HG02610 (cell line): ENCODE data around the gene LYRM7.
"Not testable (repeated sequence)": the region's sequence is repeated elsewhere in the genome, so short reads cannot be mapped to it uniquely, and the experiment has no call there.

Experiments
- ATAC-seq: cut with Tn5 transposase; IDR thresholded peaks from one replicate; pipeline ENCODE4 v1.9.1; 2021; ENCODE audit warnings: mild to moderate bottlenecking, moderate library complexity; ENCODE audit not compliant: unreplicated experiment

Gene LYRM7

GRCh38 chr5:131218392-131218791, 47.6 kb downstream of the LYRM7 start:
- peak; percentile 81 for ATAC-seq

DNA sequence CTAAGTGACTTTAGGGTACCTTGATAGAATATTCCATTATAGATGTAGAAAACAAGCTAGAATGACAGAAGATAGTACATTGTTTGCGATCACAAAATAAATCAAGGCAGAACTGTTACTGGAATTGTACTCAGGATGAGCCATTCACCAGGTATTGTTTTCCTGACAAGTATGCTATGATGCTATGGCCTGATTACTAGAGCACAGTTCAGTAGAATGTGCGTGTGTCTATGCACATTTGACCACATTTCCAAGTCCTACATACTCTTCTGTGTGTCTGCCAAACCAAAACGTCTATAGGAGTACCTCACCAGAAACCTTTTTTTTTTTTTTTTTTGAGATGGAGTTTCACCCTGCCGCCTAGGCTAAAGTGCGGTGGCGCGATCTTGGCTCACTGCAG, 49.8 kb downstream of the LYRM7 start:
- ATAC-seq: no peak

DNA sequence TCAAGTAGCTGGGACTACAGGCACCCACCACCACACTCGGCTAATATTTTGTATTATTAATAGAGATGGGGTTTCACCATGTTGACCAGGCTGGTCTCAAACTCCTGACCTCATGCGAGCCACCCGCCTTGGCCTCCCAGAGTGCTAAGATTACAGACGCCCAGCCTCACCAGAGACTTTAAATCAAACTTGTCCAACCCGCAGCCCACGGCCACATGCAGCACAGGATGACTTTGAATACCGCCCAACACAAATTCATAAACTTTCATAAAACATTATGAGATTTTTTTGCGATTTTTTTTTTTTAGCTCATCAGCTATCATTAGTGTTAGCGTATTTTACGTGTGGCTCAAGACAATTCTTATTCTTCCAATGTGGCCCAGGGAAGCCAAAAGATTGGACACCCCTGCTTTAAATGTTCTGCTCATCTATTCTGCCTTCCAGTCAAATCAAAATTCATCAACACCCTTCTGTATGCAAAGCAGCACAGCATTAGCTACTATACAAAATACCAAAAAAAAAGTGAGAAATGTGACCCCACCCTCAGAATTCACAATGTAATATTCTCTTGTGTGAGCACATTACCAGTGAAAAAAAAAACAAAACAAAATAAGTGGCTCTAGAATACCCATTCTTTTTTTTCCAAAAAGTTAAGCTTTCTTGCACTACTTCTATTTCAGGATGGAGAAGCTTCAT, 50.4 kb downstream of the LYRM7 start:
- no peak for ATAC-seq

GRCh38 chr5:131221888-131222287, 51.1 kb downstream of the LYRM7 start:
- no peak for ATAC-seq

- ATAC-seq: no peak
Measured at GRCh38 chr5:131222731-131223130, 52.0 kb downstream of the LYRM7 start.

GRCh38 chr5:131223751-131224386, 53.1 kb downstream of the LYRM7 start:
- no peak for ATAC-seq

DNA sequence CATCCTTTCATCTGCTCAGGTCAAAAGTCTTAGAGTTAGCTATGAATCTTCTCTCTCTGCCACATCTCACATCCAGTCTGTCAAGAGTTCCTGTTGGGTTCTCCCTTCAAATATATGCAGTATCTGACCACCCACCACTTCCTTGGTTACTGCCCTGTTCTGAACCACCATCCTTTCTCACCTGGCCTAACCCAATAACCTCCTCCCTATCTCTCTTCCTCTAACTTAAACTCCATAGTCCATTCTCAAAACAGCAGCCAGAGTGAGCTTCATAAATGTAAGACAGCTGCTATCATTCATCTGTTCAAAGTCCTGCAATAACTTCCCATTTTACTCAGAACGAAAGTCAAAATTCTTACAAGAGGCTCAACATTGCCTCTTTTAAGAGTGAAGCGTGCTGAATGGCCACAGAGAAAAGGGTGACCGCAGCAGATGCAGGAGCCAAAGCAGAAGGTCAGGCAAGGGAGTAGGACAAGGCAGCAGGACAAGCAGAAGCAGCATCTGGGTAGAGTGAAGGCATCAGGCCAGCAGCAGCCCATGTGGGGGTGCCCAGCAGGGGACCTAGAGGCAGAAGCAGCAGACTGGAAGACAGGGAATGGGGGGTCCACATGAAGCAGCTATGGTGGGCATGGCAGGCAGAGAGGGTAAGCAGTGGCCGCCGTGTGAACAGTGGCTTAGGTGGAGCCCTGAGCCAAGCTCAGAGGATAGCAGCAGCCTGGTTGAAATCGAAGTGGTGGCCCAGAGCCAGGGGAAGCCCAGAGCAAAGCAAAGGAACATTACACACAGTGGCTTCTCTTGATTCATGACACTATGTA, 53.9 kb downstream of the LYRM7 start:
- peak; percentile 86 for ATAC-seq

DNA sequence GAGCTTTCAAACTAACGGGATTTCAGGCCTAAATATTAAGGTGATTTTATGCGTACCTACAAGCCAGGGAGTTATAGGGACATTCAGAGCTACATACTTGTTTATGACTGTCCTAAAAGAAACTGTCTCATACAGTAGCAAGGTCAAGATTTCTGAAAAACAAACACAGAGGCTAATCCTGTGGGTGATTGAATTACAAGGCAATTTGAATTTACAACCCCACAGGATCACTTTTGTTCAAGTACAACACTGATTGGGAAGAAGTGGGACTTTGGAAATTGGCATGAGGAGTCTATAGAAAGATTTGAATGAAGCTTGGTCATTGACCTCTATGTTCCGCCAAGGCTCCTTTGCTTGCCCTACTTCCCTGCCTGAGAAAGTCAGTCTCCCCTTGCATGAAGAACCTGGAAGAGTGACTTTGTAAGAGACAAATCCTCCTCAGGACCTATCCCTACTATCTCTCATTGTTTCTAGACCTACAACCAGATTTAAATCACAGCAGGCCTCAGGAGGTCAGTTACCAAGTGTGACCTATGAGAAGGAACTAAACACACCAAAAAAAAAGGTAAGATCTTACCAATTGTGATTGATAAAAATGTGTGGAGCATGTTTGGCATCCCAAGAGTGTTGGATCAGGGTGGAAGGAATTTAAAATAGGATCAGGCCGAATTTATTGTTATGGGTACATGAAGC, 54.7 kb downstream of the LYRM7 start:
- no peak for ATAC-seq

- ATAC-seq: no peak
Measured at GRCh38 chr5:131226899-131227298, 56.2 kb downstream of the LYRM7 start.

- no peak for ATAC-seq
Measured at GRCh38 chr5:131228646-131229045, 57.9 kb downstream of the LYRM7 start.

GRCh38 chr5:131229623-131230022, 58.9 kb downstream of the LYRM7 start:
- ATAC-seq: no peak

DNA sequence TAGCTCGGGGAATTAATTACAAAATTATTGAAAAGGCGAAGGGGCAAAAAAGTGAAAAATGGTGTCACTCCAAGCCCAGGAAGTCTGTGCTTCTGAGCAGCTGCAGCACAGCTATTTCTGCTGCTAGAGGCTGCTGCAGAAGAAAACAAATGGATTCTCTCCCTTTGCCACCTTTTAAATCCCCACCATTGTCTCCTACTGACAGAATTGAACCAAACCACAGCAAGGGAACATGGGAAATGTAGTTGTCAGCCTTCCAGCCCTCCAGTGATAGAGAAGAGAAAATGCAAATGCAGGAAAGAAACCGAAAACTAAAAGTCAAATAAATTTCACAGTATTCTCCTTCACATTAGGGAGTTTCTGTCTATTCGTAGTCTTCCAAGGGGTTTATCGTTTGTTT, 59.7 kb downstream of the LYRM7 start:
- no peak for ATAC-seq

DNA sequence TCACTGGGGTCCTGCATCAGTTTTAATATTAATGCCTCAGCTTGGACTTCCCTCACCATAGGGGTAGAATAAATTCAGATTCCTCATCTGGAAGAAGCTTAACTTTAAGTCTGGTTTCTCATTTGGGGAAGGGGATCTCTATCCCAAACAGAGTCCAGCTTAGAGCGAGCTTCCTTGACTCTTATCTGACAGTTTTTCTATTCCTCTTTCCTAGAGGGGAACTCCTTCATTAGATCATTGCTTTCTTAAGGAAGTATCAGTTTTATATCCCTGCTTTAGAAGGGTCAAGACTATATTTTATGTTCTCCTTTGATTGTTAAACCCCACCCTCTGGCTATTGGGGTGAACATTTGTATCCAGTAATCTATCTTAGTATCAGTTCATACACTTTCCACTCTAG, 68.9 kb downstream of the LYRM7 start:
- no peak for ATAC-seq

DNA sequence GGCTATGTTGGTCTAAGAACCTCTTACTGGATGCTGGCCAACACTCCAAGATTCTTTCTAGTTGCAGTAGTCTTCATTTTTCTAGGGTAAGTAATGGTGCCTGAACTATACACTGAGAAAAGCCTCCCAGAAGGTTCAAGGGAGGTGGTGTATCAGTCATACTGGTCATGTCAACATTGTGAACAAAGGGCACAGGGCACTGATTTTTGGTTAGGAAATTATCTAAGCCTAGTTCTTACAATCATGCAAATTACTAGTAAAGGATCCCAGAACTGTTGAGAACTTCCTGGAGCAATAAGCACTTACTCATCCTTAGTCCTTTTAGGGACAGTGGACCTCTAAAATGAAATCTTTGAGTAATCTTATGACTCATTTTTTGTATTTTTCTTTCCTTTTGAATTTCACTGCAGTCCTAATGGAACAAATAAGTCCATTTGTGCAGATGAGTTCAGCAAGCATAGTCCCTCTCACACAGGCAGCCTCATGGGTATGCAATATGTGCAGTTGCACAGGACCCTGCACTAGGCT, 72.0 kb downstream of the LYRM7 start:
- peak; percentile 67 for ATAC-seq

DNA sequence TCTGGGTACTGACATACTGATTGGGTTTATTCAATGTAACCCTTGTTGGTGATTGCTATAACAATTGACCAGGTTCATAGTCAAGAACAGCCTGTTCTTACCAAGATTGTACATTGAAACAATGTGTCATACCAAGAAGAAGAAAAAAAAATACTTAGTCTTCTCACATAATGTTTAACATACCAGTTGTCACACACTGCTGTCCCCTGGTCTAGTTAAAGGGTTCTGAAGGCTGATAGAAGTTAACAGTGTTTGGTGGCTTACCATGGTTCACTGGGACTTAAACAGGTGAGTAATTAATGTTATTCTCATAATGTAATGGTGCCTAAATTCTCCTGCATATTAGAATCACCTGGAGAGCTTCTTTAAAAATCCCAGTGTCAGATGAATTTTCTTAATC, 74.6 kb downstream of the LYRM7 start:
- ATAC-seq: peak; percentile 35

GRCh38 chr5:131245948-131246347, 75.2 kb downstream of the LYRM7 start:
- ATAC-seq: no peak

GRCh38 chr5:131246504-131246903, 75.8 kb downstream of the LYRM7 start:
- ATAC-seq: no peak

DNA sequence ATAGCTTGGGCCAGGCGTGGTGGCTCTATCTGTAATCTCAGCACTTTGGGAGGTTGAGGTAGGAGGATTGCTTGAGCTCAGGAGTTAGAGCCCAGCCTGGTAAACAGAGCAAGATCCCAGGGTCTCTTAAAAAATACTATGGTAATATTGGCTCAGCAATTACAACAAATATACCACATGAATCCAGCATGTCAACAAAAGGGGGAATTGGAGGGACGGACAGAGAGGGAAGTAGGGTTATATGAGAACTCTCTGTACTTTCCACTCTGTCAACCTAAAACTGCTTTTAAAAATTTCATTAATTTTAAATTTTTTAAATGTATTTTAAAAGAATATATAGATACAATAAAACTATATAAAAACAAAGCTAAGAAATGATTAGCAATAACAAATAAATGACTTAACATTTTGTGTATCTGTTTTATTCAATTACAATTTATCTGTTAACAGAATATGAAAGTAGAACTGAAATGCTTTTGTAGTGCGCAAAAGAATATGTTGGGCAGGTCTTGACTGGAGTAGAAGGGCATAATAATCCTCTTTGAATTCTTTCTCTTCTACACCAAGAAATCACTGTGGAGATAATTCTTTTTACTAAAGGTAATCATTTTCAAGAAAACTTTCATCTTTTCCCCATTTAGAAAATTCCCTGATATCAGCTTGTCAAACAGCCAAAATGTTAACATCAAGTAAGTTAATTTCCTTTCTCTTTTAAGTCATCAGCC, 80.2 kb downstream of the LYRM7 start:
- ATAC-seq: peak; percentile 20

DNA sequence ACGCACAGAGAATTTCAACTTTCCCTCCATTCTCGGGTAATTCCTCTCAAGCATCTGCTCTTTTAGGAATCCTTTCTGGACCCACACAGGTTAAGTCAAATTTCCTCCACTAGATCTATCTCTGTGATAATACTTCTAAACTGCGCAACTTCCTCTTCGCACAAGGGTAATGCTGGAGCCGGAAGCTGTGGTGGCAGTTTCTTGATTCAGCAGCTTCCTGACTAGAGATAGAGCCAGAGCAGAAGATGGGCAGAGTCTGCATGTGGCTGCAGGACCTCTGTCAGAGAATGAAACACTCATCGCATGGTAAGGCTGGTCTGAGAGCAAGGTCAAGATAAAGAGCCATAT, 82.1 kb downstream of the LYRM7 start:
- ATAC-seq: peak; percentile 82

GRCh38 chr5:131254025-131254424, 83.3 kb downstream of the LYRM7 start:
- ATAC-seq: not testable (repeated sequence)

DNA sequence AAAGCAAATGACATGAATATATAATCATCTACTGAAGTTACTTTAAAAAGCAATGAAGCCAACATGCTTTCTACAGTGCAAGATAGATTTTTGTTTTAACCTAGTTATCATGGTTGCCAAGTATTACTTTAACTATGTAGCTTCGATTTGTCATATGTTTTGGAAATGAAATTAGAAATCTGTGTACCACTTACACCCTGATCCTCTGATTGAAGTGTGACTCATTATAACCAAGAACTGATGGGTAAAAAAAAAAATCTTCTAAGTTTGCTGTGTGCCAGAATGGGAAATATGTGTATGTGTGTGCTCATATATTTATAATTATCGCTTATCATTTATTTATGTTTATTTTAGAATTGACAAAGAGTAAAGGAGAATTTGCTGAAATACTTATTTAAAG, 84.0 kb downstream of the LYRM7 start:
- ATAC-seq: no peak
